ENCODE data around the gene GJA5.
"Not testable (repeated sequence)": the region's sequence is repeated elsewhere in the genome, so short reads cannot be mapped to it uniquely, and the experiment has no call there.

GJA5 gene

GRCh38 chr1:147762233-147763024 lies 2.0 kb upstream of the GJA5 start:
- DNase-seq (ENCODE audit: low read depth), result no peak

DNA sequence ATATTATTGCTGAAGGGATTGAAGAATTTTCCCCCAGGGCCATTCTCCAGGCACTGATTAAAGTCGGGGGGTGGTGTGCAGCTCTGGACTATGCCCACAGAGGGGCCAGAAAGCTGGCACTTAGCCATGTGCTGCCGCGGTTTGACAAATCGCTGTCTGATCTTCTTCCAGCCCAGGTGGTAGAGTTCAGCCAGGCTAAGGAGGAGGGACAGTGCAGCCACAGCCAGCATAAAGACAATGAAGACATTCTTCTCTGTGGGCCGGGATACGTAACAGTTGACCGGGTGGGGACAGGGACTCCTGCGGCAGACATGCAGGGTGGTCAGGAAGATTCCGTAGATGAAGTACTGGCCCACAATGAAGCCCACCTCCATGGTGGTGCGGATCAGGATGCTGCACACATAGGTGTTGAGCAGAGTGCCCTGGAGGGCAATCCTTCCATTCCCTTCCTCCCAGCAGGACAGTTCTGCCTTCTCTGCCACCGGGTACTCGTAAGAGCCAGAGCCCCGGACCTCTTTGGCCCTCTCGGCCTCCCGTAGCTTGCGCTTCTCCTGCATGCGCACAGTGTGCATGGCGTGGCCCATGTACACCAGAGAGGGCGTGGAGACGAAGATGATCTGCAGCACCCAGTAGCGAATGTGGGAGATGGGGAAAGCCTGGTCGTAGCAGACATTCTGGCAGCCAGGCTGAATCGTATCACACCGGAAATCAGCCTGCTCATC lies 1.9 kb downstream of the GJA5 start:
- DNase-seq (ENCODE audit: low read depth), result no peak

GRCh38 chr1:147757015-147757990 lies 3.1 kb downstream of the GJA5 start:
- no peak for DNase-seq (ENCODE audit: low read depth)

DNA sequence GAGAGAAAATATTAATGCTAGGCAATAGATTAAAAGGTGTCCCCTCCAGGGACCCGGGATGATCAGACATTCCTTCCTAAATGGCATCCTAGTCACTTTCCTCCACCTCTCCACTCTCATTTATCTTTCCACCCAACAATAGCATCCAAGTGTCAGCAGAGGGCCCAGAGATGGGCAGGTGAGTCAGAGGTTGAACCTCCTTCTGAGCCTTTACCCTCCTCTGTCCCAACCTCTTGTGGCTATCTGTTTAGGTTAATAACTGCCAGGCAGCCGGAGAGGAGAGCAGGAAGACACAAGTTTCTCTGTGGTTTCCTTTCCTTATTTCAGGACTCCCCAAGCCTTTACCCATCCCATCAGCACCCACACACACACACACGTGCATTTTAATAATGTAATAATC lies 4.1 kb downstream of the GJA5 start:
- no peak for DNase-seq (ENCODE audit: low read depth)

GRCh38 chr1:147754661-147755060 lies 5.7 kb downstream of the GJA5 start:
- no peak for DNase-seq (ENCODE audit: low read depth)

GRCh38 chr1:147753081-147753480 lies 7.3 kb downstream of the GJA5 start:
- DNase-seq (ENCODE audit: low read depth), result no peak

- DNase-seq (ENCODE audit: low read depth), result no peak
Observed at GRCh38 chr1:147752511-147752910, 7.9 kb downstream of the GJA5 start.

DNA sequence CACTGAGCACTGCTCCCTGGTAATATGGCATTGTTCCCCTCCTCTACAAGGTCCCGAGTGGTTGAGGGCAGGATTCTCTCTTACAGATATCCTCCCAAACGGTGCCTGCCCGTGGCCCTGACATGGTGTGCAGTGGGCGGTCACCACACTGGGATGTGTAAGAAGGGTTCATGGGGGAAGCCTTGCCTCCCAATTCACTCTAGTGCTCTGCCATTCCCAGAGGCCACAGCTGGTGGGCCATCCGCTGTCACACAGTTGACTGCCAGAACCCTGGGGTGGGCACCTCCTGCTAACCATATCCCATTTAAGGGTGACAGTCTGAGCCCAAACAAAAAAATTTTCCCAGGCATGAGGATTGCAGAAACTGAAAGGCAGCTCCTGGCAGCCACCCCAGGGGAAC lies 9.1 kb downstream of the GJA5 start:
- DNase-seq (ENCODE audit: low read depth), result no peak

GRCh38 chr1:147750618-147751217 lies 9.7 kb downstream of the GJA5 start:
- no peak for DNase-seq (ENCODE audit: low read depth)

DNA sequence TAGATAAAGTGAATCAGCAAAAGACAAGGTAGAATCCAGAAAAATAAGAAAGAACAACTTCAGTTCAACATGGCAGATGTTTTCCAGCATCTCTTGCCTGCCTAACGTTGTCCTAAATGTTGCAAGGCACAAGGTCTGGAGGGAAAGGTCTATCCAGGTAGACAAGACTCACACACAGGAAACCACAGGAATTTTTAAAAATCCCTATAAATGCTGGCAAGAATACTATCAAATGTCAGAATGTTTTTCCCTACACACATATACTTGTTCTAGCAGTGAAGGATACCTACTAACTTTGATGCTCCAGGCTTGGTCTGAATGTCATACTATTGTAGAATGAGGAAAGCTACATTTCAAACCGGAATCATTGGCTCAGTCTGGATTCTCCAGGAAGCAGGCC lies 10.6 kb downstream of the GJA5 start:
- DNase-seq (ENCODE audit: low read depth), result no peak

DNA sequence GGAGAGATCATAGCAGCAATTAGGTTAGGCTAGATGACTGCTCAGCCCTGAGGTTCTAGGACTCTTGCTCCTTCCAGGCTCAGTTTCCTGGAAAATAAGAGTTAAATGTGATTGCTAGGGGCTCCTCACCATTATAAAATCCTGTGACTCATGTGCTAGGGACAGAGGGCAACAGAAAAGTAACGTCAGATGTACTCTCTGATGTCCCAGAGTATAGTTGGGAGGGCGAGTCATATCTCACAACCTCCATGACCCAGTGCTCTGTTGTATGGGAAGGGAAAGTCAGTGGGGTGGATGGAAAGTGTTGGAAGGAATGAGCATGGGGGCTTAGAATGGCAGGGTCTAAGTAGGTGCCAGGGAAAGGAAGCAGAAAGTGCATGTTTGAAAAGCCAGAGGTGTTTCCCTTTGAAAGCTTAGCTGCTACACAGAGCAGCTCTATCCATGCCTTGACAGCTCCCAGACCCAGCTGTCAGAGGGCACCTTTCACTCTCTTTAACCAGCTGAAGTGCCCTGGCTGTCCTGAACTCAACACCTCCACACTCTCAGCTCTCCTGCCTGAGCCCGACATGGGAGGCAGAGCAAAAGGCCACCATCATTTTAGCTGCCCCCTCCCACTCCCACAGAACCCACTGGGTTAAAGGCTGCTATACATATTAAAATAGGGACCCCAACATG lies 11.6 kb downstream of the GJA5 start:
- DNase-seq (ENCODE audit: low read depth), result no peak

GRCh38 chr1:147747966-147748365 lies 12.4 kb downstream of the GJA5 start:
- no peak for DNase-seq (ENCODE audit: low read depth)

GRCh38 chr1:147745271-147745670 lies 15.1 kb downstream of the GJA5 start:
- no peak for DNase-seq (ENCODE audit: low read depth)

- DNase-seq (ENCODE audit: low read depth), result no peak
Observed at GRCh38 chr1:147741065-147741464, 19.3 kb downstream of the GJA5 start.

GRCh38 chr1:147740391-147740790 lies 20.0 kb downstream of the GJA5 start:
- DNase-seq (ENCODE audit: low read depth), result no peak

DNA sequence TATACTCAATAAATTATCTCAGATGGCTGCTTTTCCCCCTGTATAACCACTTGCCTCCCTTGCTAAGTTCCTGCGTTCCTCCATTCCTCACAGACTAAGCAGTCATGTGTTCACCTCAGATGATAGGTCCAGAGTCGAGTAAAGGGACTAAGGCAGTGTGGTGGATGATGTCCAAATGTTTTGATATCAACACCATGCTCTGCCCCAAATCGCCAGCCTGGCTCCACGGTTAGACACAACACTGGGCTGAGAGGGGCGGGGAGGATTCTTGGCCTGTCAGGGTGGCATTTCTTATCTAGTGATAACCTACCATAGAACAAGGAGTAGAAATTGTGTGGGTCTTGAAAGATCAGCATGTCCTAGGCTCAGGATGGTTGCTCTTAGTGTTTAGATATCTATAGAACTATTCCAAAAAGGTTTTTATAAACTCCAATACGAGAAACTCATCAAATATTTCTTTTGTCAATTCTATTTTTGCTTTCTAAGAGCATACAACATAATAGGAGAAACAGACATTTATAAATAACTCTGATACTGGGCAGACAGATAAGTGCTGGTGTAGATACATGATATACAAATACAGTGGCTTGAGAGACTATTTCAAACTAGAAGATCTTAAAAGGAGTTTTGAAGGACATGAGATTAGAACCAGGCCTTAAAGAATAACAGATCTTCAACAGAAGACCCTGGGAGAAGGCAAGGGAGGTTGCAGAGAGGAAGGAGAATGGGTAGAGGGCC lies 21.5 kb downstream of the GJA5 start:
- DNase-seq (ENCODE audit: low read depth), result no peak

DNA sequence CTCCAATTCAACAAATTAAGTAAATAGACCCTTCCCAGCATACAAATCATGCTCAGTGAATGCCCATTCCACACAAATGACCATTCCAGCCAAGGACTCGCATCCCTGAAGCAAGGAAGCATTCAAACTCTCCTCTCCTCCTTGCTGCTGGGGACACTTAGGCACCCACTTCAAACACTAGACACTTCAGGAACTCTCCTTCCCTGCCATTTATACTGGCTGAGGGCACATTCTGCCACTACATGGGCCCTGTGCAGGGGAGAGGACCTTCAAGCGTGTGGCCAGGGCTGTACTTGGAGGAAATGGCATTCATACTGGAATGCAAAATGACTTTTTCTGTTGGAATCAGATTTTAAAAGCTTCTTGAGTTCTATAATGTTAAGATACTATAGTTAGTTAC lies 22.3 kb downstream of the GJA5 start:
- no peak for DNase-seq (ENCODE audit: low read depth)

- DNase-seq (ENCODE audit: low read depth), result no peak
Observed at GRCh38 chr1:147736883-147737282, 23.5 kb downstream of the GJA5 start.

DNA sequence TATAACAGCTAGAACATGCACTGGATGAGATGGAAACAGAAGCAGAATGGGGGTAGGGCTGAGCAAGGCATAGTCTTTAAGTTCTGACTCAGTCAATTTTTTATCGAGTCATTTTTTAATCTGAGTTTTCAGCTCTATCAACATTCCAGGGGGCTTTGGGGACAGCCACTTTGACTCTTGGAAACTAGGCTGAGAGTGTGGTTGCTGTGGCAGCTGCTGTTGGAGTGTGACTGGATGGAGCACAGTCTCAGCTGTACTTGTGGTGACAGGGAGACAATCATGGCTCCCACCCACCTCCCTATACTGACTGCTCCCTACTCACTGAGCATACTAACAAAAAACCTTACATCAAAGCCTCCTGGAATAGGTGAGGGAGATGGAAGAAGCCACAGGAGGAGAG lies 25.0 kb downstream of the GJA5 start:
- no peak for DNase-seq (ENCODE audit: low read depth)

DNA sequence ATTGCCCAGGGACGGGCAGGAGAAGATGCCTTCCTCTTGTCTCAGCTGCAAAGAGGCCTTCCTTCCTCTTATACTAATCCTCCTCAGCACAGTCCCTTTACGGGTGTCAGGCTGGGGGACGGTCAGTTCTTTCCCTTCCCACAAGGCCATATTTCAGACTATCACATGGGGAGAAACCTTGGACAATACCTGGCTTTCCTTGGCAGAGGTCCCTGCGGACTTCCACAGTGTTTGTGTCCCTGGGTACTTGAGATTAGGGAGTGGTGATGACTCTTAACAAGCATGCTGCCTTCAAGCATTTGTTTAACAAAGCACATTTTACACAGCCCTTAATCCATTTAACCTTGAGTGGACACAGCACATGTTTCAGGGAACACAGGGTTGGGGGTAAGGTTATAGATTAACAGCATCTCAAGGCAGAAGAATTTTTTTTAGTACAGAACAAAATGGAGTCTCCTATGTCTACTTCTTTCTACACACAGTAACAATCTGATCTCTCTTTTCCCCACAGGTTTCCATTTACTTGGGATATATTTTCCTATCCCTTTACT lies 26.0 kb downstream of the GJA5 start:
- DNase-seq (ENCODE audit: low read depth), result not testable (repeated sequence)
